Duodenal mucosa (tissue), 2 donors: ENCODE measurements around the gene TRDN.
"Not testable (repeated sequence)": the region's sequence is repeated elsewhere in the genome, so short reads cannot be mapped to it uniquely, and the experiment has no call there.

Experiments used
- H3K27ac ChIP-seq: one replicate; pipeline ENCODE4 v1.7.0; 2013; ENCODE audit warnings: low read depth, low read length
- H3K27me3 ChIP-seq, 2 donors: one replicate each; pipeline ENCODE4 v1.7.0; 2013; ENCODE audit warnings: low read length in 2 of 2, control low read depth in 1 of 2; ENCODE audit not compliant: insufficient read depth in 2 of 2, control insufficient read depth in 1 of 2
- H3K36me3 ChIP-seq, 2 donors: one replicate each; pipeline ENCODE4 v1.7.0; 2013; ENCODE audit warnings: low read length in 2 of 2, control low read depth in 1 of 2; ENCODE audit not compliant: insufficient read depth in 2 of 2, control insufficient read depth in 1 of 2
- H3K4me1 ChIP-seq, 2 donors: one replicate each; pipeline ENCODE4 v1.7.0; 2013; ENCODE audit warnings: low read length in 2 of 2, control low read depth in 1 of 2; ENCODE audit not compliant: insufficient read depth in 2 of 2, control insufficient read depth in 1 of 2
- H3K4me3 ChIP-seq, 2 donors: one replicate each; pipeline ENCODE4 v1.7.0; 2013; ENCODE audit warnings: low read length in 2 of 2, low read depth in 1 of 2
- H3K9ac ChIP-seq, 2 donors: one replicate each; pipeline ENCODE4 v1.7.0; 2013; ENCODE audit warnings: low read length in 2 of 2, low read depth in 1 of 2
- H3K9me3 ChIP-seq, 2 donors: one replicate each; pipeline ENCODE4 v1.7.0; 2013; ENCODE audit warnings: low read length in 2 of 2, control low read depth in 1 of 2; ENCODE audit not compliant: control insufficient read depth in 1 of 2

TRDN gene

GRCh38 chr6:123332070-123332469 lies 304.7 kb downstream of the TRDN start:
- no peak overlapping the region for H3K4me3 ChIP-seq
- H3K27me3 ChIP-seq = no peaks in the 10 kb centered on the region
- no peaks in the 10 kb centered on the region for H3K4me1 ChIP-seq
- H3K9ac ChIP-seq = no peak overlapping the region
- no peak overlapping the region for H3K27ac ChIP-seq
- H3K36me3 ChIP-seq = no peaks in the 10 kb centered on the region
- no peaks in the 10 kb centered on the region for H3K9me3 ChIP-seq

GRCh38 chr6:123329337-123329736 lies 307.4 kb downstream of the TRDN start:
- Histone ChIP-seq H3K9ac (no peak overlapping the region), H3K27me3 (no peaks in the 10 kb centered on the region), H3K36me3 (no peaks in the 10 kb centered on the region)

GRCh38 chr6:123323452-123324329 lies 313.1 kb downstream of the TRDN start:
- no peak overlapping the region for H3K4me3 ChIP-seq
- no peak overlapping the region for H3K9ac ChIP-seq
- no peaks in the 10 kb centered on the region for H3K4me1 ChIP-seq
- no peaks in the 10 kb centered on the region for H3K36me3 ChIP-seq
- H3K27me3 ChIP-seq = no peaks in the 10 kb centered on the region
- H3K27ac ChIP-seq = no peak overlapping the region
- no peaks in the 10 kb centered on the region for H3K9me3 ChIP-seq

More at GRCh38 chr6:123329337-123329736, 307.4 kb downstream of the TRDN start:
- H3K4me1 ChIP-seq = no peaks in the 10 kb centered on the region
- H3K9me3 ChIP-seq = no peaks in the 10 kb centered on the region
- H3K4me3 ChIP-seq = no peak overlapping the region
- no peak overlapping the region for H3K27ac ChIP-seq

- H3K27me3 ChIP-seq = no peaks in the 10 kb centered on the region
- H3K36me3 ChIP-seq = no peaks in the 10 kb centered on the region
- no peaks in the 10 kb centered on the region for H3K9me3 ChIP-seq
- H3K4me1 ChIP-seq = no peaks in the 10 kb centered on the region
- no peak overlapping the region for H3K9ac ChIP-seq
- no peak overlapping the region for H3K27ac ChIP-seq
- no peak overlapping the region for H3K4me3 ChIP-seq
Measured at GRCh38 chr6:123321020-123321419, 315.7 kb downstream of the TRDN start.

GRCh38 chr6:123316733-123317323 lies 319.9 kb downstream of the TRDN start:
- Histone ChIP-seq H3K9me3 (no peaks in the 10 kb centered on the region), H3K36me3 (no peaks in the 10 kb centered on the region), H3K27ac (no peak overlapping the region), H3K4me1 (no peaks in the 10 kb centered on the region), H3K9ac (no peak overlapping the region), H3K4me3 (no peak overlapping the region), H3K27me3 (no peaks in the 10 kb centered on the region)

GRCh38 chr6:123314459-123314858 lies 322.3 kb downstream of the TRDN start:
- not testable (repeated sequence) for H3K9me3 ChIP-seq, H3K27me3 ChIP-seq, H3K9ac ChIP-seq, H3K27ac ChIP-seq, H3K36me3 ChIP-seq, H3K4me1 ChIP-seq, H3K4me3 ChIP-seq

GRCh38 chr6:123309130-123309529 lies 327.6 kb downstream of the TRDN start:
- Histone ChIP-seq H3K27me3 (no peaks in the 10 kb centered on the region), H3K27ac (no peak overlapping the region), H3K9ac (no peak overlapping the region), H3K9me3 (no peaks in the 10 kb centered on the region), H3K36me3 (no peaks in the 10 kb centered on the region), H3K4me3 (no peak overlapping the region), H3K4me1 (no peaks in the 10 kb centered on the region)

GRCh38 chr6:123306334-123306733 lies 330.4 kb downstream of the TRDN start:
- Histone ChIP-seq H3K36me3 (no peaks in the 10 kb centered on the region), H3K4me1 (no peaks in the 10 kb centered on the region), H3K27ac (no peak overlapping the region), H3K9ac (no peak overlapping the region), H3K27me3 (no peaks in the 10 kb centered on the region), H3K4me3 (no peak overlapping the region), H3K9me3 (no peaks in the 10 kb centered on the region)

GRCh38 chr6:123295672-123296071 lies 341.1 kb downstream of the TRDN start:
- Histone ChIP-seq H3K27me3 (no peaks in the 10 kb centered on the region), H3K27ac (no peak overlapping the region), H3K36me3 (no peaks in the 10 kb centered on the region), H3K4me3 (no peak overlapping the region), H3K9ac (no peak overlapping the region), H3K4me1 (no peaks in the 10 kb centered on the region), H3K9me3 (no peaks in the 10 kb centered on the region)

- Histone ChIP-seq H3K4me1 (no peaks in the 10 kb centered on the region), H3K9ac (no peak overlapping the region), H3K27ac (no peak overlapping the region), H3K27me3 (no peaks in the 10 kb centered on the region), H3K9me3 (no peaks in the 10 kb centered on the region), H3K4me3 (no peak overlapping the region), H3K36me3 (no peaks in the 10 kb centered on the region)
Measured at GRCh38 chr6:123295181-123295580, 341.6 kb downstream of the TRDN start.
